GM19035 (cell line): ENCODE measurements around the gene ZNF563.
"Not testable (repeated sequence)": the region's sequence is repeated elsewhere in the genome, so short reads cannot be mapped to it uniquely, and the experiment has no call there.

Source experiments
- ATAC-seq: cut with Tn5 transposase; IDR thresholded peaks from one replicate; pipeline ENCODE4 v1.9.1; 2021; ENCODE audit not compliant: unreplicated experiment

The ZNF563 gene

DNA sequence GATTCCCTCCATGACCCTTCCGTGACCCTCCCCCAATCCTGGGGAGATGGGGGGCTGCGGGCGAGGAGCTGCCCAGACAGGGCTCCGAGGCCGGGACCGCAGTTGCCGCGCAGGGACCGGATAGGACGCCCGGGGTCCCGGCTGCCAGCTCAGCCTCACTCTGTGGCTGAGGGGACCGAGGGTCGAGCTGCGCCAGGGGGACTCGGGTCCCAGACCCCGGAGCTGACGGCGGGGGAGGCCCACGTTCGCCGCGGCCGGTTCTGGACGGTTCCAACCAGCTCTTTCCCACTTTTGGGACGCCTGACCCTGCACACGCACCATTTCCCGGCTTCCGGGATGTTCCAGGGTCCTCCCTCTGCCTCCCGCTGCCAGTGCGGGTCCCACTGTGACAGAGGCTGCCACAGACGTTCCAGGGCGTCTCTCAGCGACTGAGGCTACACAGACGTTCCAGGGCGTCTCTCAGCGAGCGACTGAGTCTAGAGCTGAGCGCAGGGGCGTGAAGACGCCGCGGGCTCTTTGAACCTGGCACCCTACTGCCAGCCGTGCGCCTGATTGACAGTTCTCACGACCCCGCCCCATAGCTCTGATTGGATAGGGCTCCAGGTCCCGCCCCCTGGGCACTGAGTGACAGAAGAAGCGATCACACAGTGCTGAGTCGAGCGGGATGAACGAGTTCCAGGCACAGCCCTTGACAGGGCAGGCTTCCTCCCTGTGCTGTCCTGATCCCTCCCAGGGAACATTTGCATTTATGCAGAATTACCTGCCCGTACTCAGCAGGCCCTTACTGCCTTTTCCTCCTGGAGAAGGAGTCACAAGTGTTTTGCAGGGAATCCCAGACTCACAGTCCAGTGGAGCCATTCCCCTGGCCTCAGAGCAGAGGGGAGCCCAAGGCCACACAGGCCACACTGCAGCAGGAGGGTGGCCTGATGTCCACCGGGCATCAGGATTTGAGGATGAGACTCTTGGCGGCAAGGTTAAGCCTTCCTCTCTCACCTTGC is at the start of gene ZNF563:
Gene ZNF563 (minus strand): TSS at position 472 of the 998 bp plus-strand sequence. CDS start 151 bp downstream, at position 321.
- peak; percentile 87 for ATAC-seq

DNA sequence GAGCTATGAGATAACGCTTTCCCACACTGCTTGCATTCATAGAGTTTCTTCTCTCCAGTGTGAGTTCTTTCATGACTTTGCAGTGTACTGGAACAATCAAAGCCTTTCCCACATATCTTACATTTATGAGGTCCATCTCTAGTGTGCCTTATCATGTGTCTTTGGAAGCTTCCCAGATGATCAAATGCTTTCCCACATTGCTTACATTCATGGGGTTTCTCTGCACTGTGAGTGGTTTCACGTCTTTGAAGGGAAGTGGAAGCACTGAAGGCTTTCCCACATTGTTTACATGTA is 47.0 kb upstream of the ZNF563 start:
- no peak for ATAC-seq

DNA sequence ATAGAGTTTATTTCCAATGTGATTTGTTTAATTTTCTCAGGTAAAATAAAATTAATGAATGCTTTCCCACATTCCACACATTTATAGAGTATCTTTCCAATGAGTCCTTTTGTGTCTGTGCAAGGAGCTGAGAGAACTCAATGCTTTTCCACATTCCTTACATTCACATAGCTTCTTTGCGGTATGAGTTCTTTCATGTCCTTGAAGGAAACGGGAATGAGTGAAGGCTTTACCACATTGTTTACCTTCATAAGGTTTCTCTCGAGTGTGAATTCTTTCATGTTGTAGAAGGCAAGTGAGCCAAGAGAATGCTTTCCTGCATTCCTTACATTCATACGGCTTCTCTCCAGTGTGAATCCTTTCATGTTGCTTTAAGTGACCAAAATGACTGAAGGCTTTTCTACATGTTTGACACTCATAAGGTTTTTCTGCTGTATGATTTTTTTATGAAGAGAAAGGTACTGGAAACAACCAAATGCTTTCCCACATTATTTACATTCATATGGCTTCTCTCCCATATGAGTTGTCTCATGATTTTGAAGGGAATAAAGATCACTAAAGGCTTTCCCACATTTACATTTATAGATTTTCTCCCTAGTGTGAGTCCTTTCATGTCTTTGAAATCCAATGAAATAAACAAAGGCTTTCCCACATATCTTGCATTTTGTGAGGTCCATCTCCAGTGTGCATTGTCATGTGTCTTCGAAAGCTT is 46.5 kb upstream of the ZNF563 start:
- no peak for ATAC-seq

DNA sequence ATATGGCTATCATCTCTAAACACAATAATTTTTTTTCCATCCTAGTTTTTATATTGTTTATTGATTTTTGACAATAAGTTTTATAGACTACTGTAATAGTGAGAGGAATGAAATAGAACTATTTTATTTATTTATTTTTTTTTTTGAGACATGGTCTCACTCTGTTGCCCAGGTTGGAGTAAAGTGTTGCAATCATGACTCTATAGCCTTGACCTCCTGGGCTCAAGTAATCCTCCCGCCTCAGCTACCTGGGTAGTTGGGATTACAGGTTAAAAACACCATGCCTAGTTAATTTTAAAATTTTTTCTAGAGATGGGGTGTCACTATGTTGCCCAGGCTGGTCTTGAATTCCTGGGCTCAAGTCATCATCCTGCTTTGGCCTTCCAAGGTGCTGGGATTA is 40.6 kb upstream of the ZNF563 start:
- no peak for ATAC-seq

DNA sequence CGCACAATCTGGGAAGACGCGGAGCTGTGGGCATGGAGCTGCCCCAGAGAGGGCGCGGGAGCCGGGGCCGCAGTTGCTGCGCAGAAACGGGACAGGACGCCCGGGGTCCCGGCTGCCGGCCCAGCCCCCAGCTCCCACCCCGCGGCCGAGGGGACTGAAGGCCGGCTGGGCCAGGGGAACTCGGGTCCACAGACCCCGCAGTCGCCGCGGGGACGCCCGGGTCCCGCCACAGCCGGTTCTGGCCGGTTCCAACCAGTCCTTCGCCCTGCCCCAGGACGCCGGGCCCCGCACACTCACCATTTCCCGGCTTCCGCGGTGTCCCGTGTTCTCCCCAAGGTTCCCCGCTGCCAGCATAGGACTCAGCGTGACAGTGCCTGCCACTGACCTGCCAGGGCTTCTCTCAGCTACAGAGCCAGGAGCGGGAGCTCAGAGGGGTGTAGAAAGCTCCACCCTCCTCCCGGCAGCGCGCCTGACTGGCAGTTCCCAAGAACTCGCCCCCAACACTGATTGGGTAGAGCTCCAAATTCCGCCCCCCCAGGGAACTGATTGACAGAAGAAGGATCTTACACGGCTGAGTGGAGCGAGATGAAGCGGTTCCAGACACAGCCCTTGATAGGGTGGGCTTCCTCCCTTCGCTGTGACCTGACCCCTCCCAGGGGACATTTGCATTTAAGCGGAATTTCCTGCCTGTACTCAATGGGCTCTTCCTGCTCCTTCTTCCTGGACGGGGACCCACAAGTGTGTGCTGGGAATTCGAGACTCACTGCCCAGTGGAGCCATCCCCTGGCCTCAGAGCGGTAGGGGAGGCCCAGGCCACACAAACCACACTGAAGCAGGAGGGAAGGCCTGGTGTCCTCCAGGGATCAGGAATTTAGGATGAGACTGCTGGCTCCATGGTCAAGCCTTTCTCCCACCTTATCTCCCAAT is 32.1 kb upstream of the ZNF563 start, which contains the start of gene ZNF442:
Gene ZNF442 (minus strand): TSS at position 448 of the 927 bp plus-strand sequence. CDS start 2,052 bp downstream, outside the sequence.
- peak; percentile 77 for ATAC-seq

DNA sequence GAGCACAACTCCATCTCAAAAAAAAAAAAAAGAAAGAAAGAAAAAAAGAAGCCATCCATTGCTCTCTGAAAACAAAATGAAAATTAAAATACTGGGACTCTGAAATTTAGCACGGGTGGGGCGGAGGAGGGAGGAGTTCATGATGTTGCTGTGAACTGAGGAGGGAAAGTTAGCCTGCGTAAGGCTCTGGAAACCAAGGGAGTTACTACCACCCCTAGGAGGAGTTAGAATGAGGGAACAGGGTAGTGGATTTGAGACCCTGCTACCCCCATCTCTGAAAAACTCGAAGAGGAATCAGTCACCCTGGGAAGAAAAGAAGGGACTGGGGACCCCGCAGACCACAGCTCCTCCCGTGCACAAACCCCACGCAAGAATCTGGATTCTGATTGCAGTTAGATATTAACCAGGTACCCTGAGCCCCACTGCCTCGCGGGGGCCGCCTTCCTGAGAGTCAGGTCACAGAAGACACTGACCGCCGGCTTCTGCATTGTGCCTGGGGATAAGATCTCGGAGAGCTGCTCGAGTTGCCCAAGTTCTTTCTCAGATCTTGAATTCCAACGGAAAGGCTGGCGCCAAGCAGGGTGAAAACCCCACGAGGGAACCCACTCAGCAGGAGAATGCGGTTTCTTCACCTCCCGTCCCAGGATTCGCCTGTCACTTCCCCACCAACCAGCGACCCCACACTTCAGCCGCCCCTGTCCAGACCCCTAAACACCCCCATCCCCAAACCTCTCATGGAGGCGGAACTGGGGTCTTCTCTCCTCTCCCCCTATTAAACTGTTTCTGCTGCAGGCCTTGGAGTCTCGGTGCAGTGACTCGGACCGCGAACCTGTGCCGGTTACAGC is 31.2 kb upstream of the ZNF563 start:
- no peak for ATAC-seq

DNA sequence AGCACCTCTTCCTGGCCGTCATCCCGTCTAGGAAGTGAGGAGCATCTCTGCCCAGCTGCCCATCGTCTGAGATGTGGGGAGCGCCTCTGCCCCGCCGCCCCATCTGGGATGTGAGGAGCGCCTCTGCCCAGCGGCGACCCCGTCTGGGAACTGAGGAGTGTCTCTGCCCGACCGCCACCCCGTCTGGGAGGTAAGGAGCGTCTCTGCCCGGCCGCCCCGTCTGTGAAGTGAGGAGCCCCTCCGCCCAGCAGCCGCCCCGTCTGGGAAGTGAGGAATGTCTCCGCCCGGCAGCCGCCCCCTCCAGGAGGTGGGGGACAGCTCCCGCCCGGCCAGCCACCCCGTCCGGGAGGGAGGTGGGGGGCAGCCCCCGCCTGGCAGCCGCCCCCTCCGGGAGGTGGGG is 28.8 kb upstream of the ZNF563 start:
- not testable (repeated sequence) for ATAC-seq

DNA sequence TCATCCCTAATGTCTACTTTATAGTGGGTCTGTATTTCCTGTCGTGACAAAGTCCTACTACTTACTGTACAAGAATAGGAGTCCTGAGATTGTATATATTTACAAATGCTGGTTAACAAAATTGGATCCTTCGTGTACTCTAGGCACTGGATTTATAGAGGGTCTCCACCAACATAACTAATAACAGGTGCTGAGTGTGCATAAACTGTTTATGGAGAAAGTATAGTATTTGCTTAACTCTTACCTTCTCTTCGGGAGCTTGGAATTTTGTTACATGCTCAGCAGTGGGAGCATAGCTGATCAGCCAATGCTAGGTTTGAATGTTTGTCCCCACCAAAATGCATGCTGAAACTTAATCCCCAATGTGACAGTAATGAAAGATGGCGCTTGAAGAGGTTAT is 19.9 kb upstream of the ZNF563 start:
- no peak for ATAC-seq

DNA sequence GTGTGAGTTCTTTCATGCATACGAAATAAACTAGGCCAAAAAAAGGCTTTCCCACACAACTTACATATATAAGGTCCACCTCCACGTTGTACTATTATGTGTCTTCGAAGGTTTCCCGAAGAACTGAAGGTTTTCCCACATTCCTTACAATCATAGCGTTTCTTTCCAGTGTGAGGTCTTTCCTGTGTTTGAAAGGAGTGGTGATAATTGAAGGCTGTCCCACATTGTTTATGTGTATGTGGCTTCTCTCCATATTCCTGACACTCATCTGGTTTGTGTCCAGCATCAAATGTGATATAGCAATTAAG is 17.4 kb upstream of the ZNF563 start:
- ATAC-seq: no peak

DNA sequence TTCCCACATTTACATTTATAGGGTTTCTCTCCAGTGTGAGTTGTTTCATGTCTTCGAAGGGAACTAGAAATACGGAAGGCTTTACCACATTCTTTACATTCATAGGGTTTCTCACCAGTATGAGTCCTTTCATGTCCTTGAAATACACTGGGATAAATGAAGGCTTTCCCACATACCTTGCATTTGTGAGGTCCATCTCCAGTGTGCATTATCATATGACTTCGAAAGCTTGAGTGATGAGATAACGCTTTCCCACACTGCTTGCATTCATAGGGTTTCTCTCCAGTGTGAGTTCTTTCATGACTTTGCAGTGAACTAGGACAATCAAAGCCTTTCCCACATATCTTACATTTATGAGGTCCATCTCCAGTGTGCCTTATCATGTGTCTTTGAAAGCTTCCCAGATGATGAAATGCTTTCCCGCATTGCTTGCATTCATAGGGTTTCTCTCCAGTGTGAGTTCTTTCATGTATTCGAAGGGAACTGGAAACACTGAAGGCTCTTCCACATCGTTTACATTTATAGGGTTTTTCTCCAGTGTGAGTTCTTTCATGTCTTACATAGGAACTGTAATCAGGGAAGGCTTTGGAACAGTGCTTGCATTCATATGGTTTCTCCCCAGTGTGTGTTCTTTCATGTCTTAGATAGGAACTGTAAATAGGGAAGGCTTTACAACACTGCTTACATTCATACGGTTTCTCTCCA is 16.9 kb upstream of the ZNF563 start:
- ATAC-seq: no peak

DNA sequence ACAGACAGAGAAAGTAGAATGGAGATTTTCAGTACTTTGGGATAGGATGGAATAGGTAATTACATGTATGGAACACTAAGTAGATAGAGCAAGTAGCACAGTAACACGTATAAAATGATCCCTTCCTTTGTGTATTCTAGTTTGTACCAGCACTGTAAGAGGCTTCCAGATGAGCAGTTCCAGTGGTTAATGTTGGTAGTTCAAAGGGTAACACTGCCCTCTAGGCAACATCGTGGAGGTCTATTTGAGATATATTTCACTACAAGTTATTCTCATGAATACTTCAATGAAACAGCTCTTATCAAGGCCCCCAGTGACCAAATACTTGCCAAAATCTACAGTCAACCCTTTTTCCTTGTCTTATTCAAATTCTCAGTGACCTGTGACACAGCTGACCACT is 13.5 kb upstream of the ZNF563 start:
- no peak for ATAC-seq

DNA sequence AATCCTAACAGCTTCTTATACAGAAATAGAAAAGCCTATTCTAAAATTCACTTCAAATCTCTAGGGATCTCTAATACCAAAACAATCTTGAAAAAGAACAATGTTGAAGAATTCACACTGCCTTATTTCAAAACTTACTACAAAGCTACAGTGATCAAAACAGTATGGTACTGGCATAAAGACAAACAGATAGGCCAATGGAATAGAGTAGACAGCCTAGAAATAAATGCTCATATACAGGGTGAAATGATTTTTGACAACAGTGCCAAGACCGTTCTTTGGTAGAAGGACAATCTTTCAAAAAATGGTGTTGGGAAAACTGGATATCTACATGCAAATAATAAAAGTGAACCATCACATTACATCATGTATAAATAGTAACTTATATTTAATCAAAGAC is 11.8 kb upstream of the ZNF563 start:
- no peak for ATAC-seq

DNA sequence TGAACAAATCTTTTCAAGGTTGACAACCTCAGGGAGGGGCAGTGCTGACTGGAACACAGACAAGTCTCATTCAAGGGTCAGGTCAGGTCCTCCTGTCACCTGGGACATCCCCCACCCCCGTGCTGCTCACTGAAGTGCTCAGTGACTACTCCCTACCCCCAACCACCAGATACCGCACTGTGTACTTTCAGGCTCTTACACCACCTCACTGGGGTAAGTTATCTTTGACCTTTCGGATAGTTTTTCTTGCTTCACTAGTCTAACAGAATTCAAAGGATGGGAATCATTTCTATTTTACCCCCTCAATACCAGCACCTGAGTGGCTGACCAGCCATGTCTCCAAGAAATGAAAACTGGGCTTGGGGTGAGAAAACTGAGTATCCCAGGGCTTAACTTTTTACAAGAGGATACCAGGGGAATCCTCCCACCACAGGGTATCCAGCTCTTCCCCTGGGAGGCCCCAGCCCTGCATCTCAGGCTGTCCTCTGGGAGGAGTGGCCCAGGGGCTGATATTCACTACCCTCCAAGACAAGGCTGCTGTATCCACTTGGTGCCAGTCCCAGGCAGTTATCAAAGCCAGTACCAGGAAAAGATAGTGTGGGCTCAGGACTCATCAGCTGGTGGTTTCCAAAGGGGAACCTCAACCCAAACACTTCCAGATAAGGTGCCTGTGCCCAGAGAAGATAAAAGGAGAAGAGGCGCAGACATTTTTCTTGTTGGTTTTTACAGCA is 2.1 kb downstream of the ZNF563 start:
- ATAC-seq: peak; percentile 41

DNA sequence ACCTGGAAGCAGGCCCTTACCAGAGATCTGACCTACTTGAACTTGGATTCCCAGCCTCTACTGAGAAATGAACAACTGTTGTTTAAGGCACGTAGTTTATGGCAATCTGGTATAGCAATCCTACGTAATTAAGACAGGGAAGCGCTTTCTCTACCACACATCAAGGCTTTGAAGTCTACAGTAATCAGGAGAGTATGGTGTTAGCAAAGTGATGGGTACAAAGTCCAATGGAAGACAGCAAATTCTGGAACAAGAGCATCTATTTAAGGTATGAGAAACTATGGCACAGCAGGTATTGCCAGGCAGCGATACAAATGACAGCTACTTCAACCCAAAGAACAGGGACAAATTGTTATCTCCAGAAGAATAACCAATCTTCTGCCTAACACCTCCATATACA is 3.1 kb downstream of the ZNF563 start:
- no peak for ATAC-seq

DNA sequence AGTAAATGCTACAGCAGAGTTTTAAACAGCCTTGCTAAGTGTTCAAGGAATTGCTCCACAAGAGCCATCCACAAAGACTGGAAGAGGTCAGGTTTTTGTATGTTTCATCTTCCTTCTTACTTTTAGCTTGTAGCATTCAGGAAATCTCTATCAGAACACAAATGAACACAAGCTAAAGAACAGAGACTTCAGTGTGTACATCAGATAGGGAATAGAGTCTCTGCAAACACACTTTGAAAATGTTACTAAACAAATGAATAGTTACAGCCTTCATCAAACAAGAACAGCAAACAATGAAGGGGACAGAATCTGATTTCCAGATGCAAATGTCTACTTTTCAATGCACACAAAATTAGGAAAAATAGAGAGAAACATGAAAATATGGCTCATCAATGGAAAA is 7.7 kb downstream of the ZNF563 start:
- no peak for ATAC-seq

DNA sequence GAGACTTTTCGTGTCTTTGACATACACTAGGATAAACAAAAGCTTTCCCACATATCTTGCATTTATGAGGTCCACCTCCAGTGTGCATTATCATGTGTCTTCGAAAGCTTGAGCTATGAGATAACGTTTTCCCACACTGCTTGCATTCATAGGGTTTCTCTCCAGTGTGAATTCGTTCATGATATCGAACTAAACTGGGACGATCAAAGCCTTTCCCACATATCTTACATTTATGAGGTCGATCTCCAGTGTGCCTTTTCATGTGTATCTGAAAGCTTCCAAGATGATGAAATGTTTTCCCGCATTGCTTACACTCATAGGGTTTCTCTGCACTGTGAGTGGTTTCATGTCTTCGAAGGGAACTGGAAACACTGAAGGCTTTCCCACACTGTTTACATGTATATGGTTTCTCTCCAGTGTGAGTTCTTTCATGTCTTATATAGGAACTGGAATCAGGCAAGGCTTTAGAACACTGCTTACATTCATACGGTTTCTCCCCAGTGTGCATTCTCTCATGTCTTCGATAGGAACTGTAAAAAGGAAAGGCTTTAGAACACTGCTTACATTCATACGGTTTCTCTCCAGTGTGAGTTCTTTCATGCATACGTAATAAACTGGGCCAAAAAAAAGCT is 14.5 kb downstream of the ZNF563 start:
- ATAC-seq: no peak

DNA sequence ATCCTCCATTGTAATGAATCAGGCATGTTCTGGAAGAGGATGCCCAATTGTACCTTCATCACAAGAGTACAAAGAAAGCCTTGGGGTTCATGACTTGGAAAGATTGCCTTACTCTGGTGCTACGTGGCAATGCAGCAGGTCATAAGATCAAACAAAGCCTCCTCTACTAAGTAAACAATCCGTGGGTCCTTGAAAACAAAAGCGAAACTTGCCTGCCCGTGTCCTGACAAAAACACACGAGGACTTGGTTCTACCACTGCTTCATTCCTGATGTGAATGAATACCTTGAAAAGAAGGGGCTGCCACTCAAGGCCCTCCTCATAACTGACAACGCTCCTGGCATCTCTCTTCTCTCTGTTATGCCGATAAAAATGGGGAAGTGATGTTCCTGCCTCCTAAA is 18.9 kb downstream of the ZNF563 start:
- no peak for ATAC-seq

DNA sequence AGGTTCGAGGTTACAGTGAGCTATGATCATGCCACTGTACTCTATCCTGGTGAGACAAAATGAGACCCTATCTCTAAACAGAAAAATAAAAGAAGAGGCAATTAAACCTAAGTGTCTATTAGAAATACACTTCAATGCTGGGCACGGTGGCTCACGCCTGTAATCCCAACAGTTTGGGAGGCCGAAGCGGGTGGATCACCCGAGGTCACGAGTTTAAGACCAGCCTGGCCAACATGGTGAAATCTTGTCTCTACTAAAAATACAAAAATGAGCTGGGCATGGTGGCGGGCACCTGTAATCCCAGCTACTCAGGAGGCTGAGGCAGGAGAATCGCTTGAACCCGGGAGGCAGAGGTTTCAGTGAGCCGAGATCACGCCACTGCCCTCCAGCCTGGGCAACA is 24.5 kb downstream of the ZNF563 start:
- ATAC-seq: not testable (repeated sequence)

DNA sequence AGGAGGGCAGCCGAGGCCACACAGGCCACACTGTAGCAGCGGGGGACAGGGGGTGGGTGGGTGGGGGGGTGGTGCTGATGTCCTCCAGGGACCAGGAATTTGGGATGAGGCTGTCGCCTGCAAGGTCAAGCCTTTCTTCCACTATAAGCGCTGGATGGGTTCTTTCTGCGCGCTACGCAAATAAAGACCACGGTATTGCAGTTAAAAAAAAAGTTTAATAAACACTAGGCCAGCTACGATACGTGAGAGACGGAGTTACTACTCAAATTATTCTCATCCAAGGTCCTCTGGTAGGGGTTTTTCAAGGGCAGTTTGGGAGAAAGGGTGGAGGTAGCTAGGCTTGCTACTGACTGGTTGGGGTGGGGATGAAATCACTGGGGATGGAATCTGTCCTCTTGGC is 38.2 kb downstream of the ZNF563 start:
- no peak for ATAC-seq
